ENCODE data around the gene ZNF606.

Gene ZNF606

DNA sequence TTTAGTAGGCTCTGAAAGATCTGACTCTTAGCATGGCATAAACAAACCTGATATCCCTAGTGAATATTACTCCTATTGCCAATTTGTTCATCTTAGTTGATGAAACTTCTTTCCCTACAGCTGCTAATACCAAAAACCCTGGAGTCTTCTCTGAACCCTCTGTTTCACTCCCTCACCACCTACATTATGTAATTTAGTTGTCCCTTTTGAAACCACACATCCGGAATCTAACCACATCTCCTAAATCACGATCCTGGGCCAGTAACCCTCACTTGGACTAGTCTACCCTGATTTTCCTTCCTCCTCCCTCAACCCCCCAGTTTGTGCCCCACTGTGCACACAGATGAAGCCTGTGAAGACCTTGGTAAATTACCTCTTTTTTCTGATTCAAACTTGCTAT lies 56.3 kb downstream of the ZNF606 start:
- no peak for TF ChIP-seq JUND (IDR thresholded peaks at IDR 0.05; ENCODE audit: low read depth)
- no peak for DNase-seq (ENCODE audit: low read depth in 1 of 2, low spot score in 1 of 2)
- in situ Hi-C loops (cut with HindIII; ENCODE audit: low pct_unique_long_range_greater_than_20kb, low sequenced_read_pairs), result no loop called here

DNA sequence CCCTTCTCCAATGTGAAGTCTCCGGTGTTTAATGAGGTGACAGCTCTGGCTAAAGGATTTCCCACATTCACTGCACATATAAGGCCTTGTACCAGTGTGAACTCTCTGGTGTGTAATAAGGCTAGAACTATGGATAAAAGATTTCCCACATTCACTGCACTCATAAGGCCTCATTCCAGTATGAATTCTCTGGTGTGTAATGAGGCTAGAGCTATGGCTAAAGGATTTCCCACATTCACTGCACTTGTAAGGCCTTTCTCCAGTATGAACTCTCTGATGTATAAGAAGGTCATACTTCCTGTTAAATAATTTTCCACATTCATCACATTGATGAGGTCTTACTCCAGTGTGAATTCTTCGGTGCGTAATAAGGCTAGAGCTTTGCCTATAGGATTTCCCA lies 61.0 kb downstream of the ZNF606 start:
- no peak for TF ChIP-seq JUND (IDR thresholded peaks at IDR 0.05; ENCODE audit: low read depth)
- in situ Hi-C loops (cut with HindIII; ENCODE audit: low pct_unique_long_range_greater_than_20kb, low sequenced_read_pairs), result no loop called here
- DNase-seq (ENCODE audit: low read depth in 1 of 2, low spot score in 1 of 2), result no peak

DNA sequence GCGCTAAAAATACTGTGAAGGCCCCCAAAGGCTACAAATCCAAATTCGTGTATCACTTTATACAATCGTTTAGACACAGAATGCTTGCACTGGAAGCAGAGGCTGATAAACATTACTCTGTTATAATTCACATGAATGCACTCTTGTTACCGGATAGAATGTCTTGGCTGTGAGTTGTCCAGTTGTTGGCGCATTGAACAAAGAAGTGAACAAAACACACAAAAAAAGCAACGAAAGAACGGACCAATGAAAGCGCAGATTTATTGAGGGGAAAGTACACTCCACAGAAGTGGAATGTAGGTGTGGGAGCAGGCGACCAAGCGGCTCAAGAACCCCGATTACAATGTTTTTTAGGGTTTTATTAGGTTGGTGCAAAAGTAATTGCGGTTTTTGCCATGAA lies 66.9 kb downstream of the ZNF606 start:
- in situ Hi-C loops (cut with HindIII; ENCODE audit: low pct_unique_long_range_greater_than_20kb, low sequenced_read_pairs), result no loop called here
- no peak for DNase-seq (ENCODE audit: low read depth in 1 of 2, low spot score in 1 of 2)
- TF ChIP-seq JUND (IDR thresholded peaks at IDR 0.05; ENCODE audit: low read depth), result no peak

DNA sequence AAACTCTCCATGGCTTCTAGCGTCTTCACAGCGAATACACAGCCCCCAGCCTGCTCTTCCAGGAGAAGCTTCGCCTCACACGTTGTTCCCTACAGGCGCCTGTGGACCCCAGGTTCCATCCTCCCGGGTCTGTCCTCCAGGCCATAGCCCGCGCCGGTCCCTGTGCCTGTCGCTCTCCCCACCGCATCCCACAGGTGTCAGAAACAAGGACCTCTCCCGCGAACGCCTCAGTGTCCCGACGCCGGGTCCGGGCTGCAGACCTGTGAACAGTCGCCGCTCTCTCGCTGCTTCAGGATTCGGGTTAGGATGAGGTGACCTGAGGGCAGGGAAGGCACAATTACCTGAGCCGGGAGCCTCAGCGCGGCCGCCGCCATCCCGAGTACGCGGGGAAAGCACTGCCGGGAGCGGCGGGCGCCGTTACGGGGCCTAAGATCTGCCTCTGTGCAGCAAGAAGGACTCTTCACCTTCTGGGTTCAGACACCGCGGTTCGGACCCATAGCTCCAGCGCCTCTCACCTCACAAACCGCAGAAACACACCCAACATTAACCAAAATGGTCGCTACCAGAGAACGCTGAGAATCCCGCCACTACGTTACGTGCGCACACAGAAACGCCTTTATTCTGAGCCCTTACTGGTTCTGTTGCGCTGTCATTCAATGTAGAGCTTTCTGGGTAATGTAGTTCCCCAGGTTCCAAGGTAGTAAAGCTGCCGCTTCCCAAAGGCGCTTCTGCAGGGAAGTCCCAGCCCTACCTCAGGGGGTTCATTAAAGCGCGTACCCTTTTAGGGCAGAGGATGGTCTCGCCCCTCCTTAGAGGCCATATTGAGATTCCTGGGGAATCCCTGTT lies 67.6 kb downstream of the ZNF606 start, which contains the start of gene ZNF418:
TSS of gene ZNF418 (minus strand) at position 583 of the 846 bp plus-strand sequence. CDS start 1,580 bp downstream, outside the sequence.
- in situ Hi-C loops (cut with HindIII; ENCODE audit: low pct_unique_long_range_greater_than_20kb, low sequenced_read_pairs), result no loop called here
- peak; percentile 37 to 92 for DNase-seq (ENCODE audit: low read depth in 1 of 2, low spot score in 1 of 2)

DNA sequence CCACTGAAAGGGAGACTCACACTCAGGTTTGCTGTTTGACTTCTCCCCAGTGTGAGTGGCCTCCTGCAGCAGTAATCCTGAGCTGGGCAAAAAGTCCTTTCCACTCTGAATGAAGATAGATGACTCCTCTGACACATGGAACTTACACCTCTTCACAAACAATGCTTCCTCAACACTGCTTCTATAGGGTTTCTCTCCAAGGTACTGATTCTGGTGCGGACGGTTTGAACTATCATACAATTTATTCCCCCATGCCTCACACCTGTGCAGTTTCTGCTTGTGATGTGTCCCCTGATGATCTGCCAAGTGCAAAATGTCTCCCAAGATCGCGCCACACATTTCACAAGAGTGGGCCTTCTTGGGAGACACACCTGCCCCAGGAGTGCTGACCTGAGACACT lies 75.0 kb downstream of the ZNF606 start:
- no peak for TF ChIP-seq JUND (IDR thresholded peaks at IDR 0.05; ENCODE audit: low read depth)
- in situ Hi-C loops (cut with HindIII; ENCODE audit: low pct_unique_long_range_greater_than_20kb, low sequenced_read_pairs), result no loop called here
- DNase-seq (ENCODE audit: low read depth in 1 of 2, low spot score in 1 of 2), result no peak

More for the DNA sequence above, 67.6 kb downstream of the ZNF606 start, which contains the start of gene ZNF418:
- TF ChIP-seq JUND (IDR thresholded peaks at IDR 0.05; ENCODE audit: low read depth), result no peak
